Lung (tissue), 12 donors: Measurements from ENCODE around the gene MCHR1. TPM values are rescaled to one million over a fixed set of nuclear protein-coding genes. Genes with fewer than 3 reads are reported as not detected.
A peak's percentile ranks its signal among the peaks of the same experiment; 100 is the strongest.
"Not testable (repeated sequence)": the region's sequence is repeated elsewhere in the genome, so short reads cannot be mapped to it uniquely, and the experiment has no call there.

Experiments
- ATAC-seq: fragments of 200-7000 bp; cut with Tn5 transposase; one replicate; pipeline ENCODE4 v1.9.1; 2020; ENCODE audit warnings: moderate number of reproducible peaks; ENCODE audit not compliant: insufficient read depth, low FRiP score
- DNase-seq, 3 donors: peaks; one replicate each; pipeline ENCODE4 v3.0.0-alpha.2; 2013 to 2017
- H3K27ac ChIP-seq, 2 donors: one replicate each; pipeline ENCODE4 v1.5.1; 2013; ENCODE audit warnings: mild to moderate bottlenecking in 2 of 2, moderate library complexity in 2 of 2, control low read depth in 1 of 2, inconsistent platforms in 1 of 2, low read depth in 1 of 2, low read length in 1 of 2
- H3K27me3 ChIP-seq, 3 donors: one replicate each; pipeline ENCODE4 v1.5.1; 2013; ENCODE audit warnings: low read length in 2 of 3; ENCODE audit not compliant: control insufficient read depth in 3 of 3, insufficient read depth in 3 of 3
- H3K36me3 ChIP-seq, 4 donors: one replicate each; pipeline ENCODE4 v1.5.1; 2013; ENCODE audit warnings: low read length in 4 of 4, mild to moderate bottlenecking in 1 of 4, moderate library complexity in 1 of 4; ENCODE audit not compliant: control insufficient read depth in 4 of 4, insufficient read depth in 4 of 4
- H3K4me1 ChIP-seq, 5 donors: one replicate each; pipeline ENCODE4 v1.5.1; 2013; ENCODE audit warnings: low read length in 5 of 5, mild to moderate bottlenecking in 2 of 5, moderate library complexity in 1 of 5; ENCODE audit not compliant: control insufficient read depth in 5 of 5, insufficient read depth in 5 of 5
- H3K4me3 ChIP-seq: one replicate; pipeline ENCODE4 v1.5.1; 2013; ENCODE audit warnings: mild to moderate bottlenecking, control low read depth, moderate library complexity
- H3K9ac ChIP-seq, 2 donors: one replicate each; pipeline ENCODE4 v1.5.1; 2013; ENCODE audit warnings: low read length in 2 of 2, control low read depth in 1 of 2; ENCODE audit not compliant: insufficient read depth in 1 of 2
- H3K9me3 ChIP-seq, 4 donors: one replicate each; pipeline ENCODE4 v1.5.1; 2013; ENCODE audit warnings: low read length in 3 of 4, mild to moderate bottlenecking in 1 of 4, moderate library complexity in 1 of 4; ENCODE audit not compliant: control insufficient read depth in 4 of 4, insufficient read depth in 3 of 4
- WGBS, 2 donors: extraction: QIAGEN DNeasy Blood & Tissue Kit; methylation state at CpG; one replicate each; pipeline ENCODE4 v1.1.7; 2013; 5-methylcytosine and 5-hydroxymethylcytosine counted together
- polyA plus RNA-seq, 2 donors: library from polyadenylated mRNA; stranded (reverse); fragments of 200-250 nt; gene quantifications; one replicate each; pipeline ENCODE4 v1.2.1, GENCODE V29; 2013
- total RNA-seq, 2 donors: library from RNA; depleted of rRNA in 1 of 2; stranded (reverse); fragments of >200 nt in 1 of 2; gene quantifications; one replicate each; pipeline ENCODE4 v1.2.1, GENCODE V29; 2014 to 2021
- TF ChIP-seq, protein P1 (sequence below): IDR thresholded peaks from 2 replicates; pipeline ENCODE4 v1.5.1; 2012; ENCODE audit warnings: mild to moderate bottlenecking; ENCODE audit errors: control extremely low read depth, extremely low read depth
- donor health status: control.
- donor health status: control.
- donor health status: Bipolar disorder and iron deficiency.
- donor health status: healthy.
- donor health status: DM: yes; HTN: yes; CAD: no.

The MCHR1 gene
- total and polyA plus RNA-seq, 4 donors, result 0.06 to 0.62 (median 0.29) TPM

DNA sequence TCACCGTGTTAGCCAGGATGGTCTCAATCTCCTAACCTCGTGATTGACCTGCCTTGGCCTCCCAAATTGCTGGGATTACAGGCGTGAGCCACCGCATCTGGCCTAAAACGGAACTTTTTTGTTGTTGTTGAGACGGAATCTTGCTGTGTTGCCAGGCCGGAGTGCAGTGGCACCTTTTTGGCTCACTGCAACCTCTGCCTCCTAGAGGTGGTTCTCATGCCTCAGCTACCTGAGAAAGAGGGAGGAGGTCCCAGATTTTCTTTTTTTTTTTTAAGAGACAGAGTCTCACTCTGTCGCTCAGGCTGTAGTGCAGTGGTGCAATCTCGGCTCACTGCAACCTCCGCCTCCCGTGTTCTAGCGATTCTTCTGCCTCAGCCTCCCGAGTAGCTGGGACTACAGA is 7.9 kb upstream of the MCHR1 start:
- DNase-seq (no peak), ATAC-seq (no peak)
- 96% methylated on average over 13 of the region's 13 CpGs for WGBS, 2 donors
- Histone ChIP-seq H3K9me3 (peaks cover 0 to 5% (median 0%) of the 10 kb centered on the region in 4 donors), H3K27me3 (no peaks in the 10 kb centered on the region), H3K9ac (no peak overlapping the region), H3K27ac (no peak overlapping the region), H3K36me3 (no peaks in the 10 kb centered on the region), H3K4me1 (peaks cover 3 to 26% (median 10%) of the 10 kb centered on the region in 5 donors), H3K4me3 (no peak overlapping the region)
- TF ChIP-seq, protein P1, sequence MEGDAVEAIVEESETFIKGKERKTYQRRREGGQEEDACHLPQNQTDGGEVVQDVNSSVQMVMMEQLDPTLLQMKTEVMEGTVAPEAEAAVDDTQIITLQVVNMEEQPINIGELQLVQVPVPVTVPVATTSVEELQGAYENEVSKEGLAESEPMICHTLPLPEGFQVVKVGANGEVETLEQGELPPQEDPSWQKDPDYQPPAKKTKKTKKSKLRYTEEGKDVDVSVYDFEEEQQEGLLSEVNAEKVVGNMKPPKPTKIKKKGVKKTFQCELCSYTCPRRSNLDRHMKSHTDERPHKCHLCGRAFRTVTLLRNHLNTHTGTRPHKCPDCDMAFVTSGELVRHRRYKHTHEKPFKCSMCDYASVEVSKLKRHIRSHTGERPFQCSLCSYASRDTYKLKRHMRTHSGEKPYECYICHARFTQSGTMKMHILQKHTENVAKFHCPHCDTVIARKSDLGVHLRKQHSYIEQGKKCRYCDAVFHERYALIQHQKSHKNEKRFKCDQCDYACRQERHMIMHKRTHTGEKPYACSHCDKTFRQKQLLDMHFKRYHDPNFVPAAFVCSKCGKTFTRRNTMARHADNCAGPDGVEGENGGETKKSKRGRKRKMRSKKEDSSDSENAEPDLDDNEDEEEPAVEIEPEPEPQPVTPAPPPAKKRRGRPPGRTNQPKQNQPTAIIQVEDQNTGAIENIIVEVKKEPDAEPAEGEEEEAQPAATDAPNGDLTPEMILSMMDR, result no peak

DNA sequence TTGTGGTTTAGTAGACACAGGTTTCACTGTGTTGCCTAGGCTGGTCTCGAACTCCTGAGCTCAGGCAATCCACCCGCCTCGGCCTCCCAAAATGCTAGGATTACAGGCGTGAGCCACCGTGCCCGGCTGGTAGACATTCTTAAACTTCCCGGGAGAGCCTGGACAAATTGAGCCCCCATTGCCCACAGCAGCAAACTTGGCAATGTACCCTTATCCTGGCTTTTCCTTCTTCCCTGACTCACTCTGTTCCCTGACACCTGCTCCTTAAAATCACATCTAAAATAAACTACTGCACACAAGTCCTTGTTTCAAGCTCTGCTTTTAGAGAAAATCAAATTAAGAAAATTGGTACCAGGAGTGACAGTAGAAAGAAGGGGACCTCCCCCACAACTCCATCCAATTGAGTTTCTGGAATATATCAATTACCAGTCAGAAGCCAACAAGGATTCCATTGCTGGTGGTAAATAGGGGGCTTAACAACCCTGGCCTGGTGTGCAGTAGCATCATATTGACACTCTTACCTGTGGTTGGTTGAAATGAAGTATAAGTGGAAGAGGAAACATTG is 7.4 kb upstream of the MCHR1 start:
- Histone ChIP-seq H3K27ac (no peak overlapping the region), H3K4me3 (no peak overlapping the region), H3K9me3 (peaks cover 0 to 5% (median 0%) of the 10 kb centered on the region in 4 donors), H3K4me1 (peaks cover 0 to 21% (median 10%) of the 10 kb centered on the region in 5 donors), H3K27me3 (no peaks in the 10 kb centered on the region), H3K36me3 (no peaks in the 10 kb centered on the region), H3K9ac (no peak overlapping the region)
- WGBS, 2 donors, result 94 to 95% methylated on average over 7 of the region's 7 CpGs
- ATAC-seq (no peak), DNase-seq (no peak)
- TF ChIP-seq, protein P1, result no peak

DNA sequence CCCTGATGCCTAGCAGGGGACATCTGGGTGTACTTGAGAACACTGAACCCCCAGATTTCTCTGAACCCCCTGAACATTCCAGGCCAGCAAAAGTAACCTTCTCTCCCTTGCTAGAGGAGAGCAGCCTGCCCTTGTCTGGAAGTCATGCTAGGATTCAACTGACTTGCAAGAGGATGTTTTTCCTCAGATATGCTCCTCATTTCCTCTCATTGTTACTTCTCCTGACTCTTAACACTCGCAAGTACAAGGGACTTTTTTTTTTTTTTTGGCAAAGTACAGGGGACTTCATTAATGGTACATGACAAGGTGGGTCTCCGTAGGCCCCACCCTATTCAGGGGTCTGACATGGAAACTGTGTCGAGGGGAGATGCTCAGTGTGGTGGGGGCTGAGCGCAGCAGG is 6.3 kb upstream of the MCHR1 start:
- ATAC-seq (no peak), DNase-seq (peak in 1 of 3 donors; percentile 35)
- 75 to 83% methylated on average over 4 of the region's 4 CpGs for WGBS, 2 donors
- Histone ChIP-seq H3K4me3 (no peak overlapping the region), H3K36me3 (no peaks in the 10 kb centered on the region), H3K4me1 (peaks cover 0 to 16% (median 10%) of the 10 kb centered on the region in 5 donors), H3K27me3 (no peaks in the 10 kb centered on the region), H3K27ac (peak overlapping the region; percentile 21 to 30), H3K9ac (no peak overlapping the region), H3K9me3 (peaks cover 0 to 5% (median 0%) of the 10 kb centered on the region in 4 donors)
- TF ChIP-seq, protein P1, result no peak

DNA sequence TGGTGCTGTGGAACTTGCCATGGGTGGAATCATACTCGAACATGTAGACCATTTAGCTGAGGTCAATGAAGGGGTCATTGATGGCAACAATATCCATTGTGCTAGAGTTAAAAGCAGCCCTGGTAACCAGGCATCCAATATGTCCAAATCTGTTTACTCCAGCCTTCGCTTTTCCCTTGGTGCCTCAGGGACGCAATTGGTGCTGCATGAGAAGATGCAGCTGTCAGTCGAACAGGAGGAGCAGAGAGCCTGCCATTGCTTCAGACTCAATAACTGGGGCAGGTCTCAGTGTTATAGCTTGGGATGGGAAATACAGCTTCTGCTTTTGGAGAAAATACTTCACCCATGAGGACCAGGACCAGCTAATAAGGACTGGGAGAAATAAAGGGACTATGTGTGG is 5.0 kb upstream of the MCHR1 start:
- Histone ChIP-seq H3K36me3 (no peaks in the 10 kb centered on the region), H3K9me3 (peaks cover 0 to 2% (median 0%) of the 10 kb centered on the region in 4 donors), H3K9ac (no peak overlapping the region), H3K27me3 (peaks cover 0 to 3% (median 0%) of the 10 kb centered on the region in 3 donors), H3K4me1 (peaks cover 0 to 23% (median 9%) of the 10 kb centered on the region in 5 donors), H3K27ac (no peak overlapping the region), H3K4me3 (no peak overlapping the region)
- peak; percentile 92 to 98 (median 97) for DNase-seq
- WGBS, 2 donors, result 82 to 88% methylated on average over 4 of the region's 4 CpGs
- ATAC-seq, result no peak
- TF ChIP-seq, protein P1, result no peak

DNA sequence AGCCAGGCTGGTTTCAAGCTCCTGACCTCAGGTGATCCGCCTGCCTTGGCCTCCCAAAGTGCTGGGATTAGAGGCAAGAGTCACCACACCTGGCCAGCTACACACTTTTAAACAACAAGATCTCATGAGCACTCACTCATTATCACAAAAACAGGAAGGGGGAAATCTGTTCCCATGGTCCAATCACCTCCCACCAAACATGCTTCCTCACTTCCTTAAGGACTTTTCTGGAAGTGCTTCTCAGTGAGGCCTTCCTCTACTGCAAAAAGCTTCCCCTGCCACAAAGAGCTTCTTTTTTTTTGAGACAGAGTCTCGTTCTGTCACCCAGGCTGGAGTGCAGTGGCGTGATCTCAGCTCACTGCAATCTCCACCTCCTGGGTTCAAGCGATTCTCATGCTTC is 3.1 kb upstream of the MCHR1 start:
- not testable (repeated sequence) for DNase-seq, H3K27me3 ChIP-seq, H3K9me3 ChIP-seq, ATAC-seq, H3K9ac ChIP-seq, H3K4me3 ChIP-seq, H3K27ac ChIP-seq, H3K36me3 ChIP-seq
- WGBS, 2 donors, result 81 to 84% methylated on average over 4 of the region's 4 CpGs
- peaks cover 0 to 38% (median 17%) of the 10 kb centered on the region in 5 donors for H3K4me1 ChIP-seq
